ENCODE data around the gene RASSF6.
"Not testable (repeated sequence)": the region's sequence is repeated elsewhere in the genome, so short reads cannot be mapped to it uniquely, and the experiment has no call there.

DNA sequence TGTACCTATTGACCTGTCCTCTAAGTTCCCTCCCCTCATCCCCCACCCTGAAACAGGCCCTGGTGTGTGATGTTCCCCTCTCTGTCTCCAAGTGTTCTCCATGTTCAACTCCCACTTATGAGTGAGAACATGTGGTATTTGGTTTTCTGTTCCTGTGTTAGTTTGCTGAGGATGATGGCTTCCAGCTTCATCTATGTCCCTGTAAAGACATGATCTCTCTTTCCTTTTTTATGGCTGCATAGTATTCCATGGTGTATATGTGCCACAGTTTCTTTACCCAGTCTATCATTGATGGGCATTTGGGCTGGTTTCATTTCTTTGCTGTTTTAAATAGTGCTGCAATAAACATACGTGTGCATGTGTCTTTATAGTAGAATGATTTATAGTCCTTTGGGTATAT, 8.6 kb upstream of the RASSF6 start:
- not testable (repeated sequence) for TF ChIP-seq EZH2phosphoT487, EZH2 (IDR thresholded peaks at IDR 0.05)
- TF ChIP-seq, protein P1, sequence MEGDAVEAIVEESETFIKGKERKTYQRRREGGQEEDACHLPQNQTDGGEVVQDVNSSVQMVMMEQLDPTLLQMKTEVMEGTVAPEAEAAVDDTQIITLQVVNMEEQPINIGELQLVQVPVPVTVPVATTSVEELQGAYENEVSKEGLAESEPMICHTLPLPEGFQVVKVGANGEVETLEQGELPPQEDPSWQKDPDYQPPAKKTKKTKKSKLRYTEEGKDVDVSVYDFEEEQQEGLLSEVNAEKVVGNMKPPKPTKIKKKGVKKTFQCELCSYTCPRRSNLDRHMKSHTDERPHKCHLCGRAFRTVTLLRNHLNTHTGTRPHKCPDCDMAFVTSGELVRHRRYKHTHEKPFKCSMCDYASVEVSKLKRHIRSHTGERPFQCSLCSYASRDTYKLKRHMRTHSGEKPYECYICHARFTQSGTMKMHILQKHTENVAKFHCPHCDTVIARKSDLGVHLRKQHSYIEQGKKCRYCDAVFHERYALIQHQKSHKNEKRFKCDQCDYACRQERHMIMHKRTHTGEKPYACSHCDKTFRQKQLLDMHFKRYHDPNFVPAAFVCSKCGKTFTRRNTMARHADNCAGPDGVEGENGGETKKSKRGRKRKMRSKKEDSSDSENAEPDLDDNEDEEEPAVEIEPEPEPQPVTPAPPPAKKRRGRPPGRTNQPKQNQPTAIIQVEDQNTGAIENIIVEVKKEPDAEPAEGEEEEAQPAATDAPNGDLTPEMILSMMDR (IDR thresholded peaks at IDR 0.05): not testable (repeated sequence)

Measured in neural progenitor cell (in vitro differentiated cells).